NK-92 treated with Interleukin-12 subunit alpha and Interleukin-12 subunit beta, amount 100 ng/mL, for 24 hours (cell line): Measurements from ENCODE around the gene COQ2.
"Not testable (repeated sequence)": the region's sequence is repeated elsewhere in the genome, so short reads cannot be mapped to it uniquely, and the experiment has no call there.

Experiments used
- DNase-seq: peaks from one replicate; lab custom pipeline; 2025; lab: John Stamatoyannopoulos, UW

COQ2 gene

GRCh38 chr4:83247415-83248357 lies 36.9 kb downstream of the COQ2 start:
- no peak for DNase-seq

- no peak for DNase-seq
These were observed 43.5 kb downstream of the COQ2 start for GRCh38 chr4:83241132-83241531.

- no peak for DNase-seq
These were observed 44.2 kb downstream of the COQ2 start for GRCh38 chr4:83240379-83240875.

GRCh38 chr4:83238393-83239248 lies 46.0 kb downstream of the COQ2 start:
- DNase-seq = no peak

GRCh38 chr4:83237591-83237990 lies 47.0 kb downstream of the COQ2 start:
- no peak for DNase-seq

GRCh38 chr4:83235645-83236133 lies 48.9 kb downstream of the COQ2 start:
- not testable (repeated sequence) for DNase-seq

- no peak for DNase-seq
These were observed 49.5 kb downstream of the COQ2 start for GRCh38 chr4:83234902-83235644.

GRCh38 chr4:83234387-83234786 lies 50.2 kb downstream of the COQ2 start:
- DNase-seq = not testable (repeated sequence)

GRCh38 chr4:83232082-83232481 lies 52.5 kb downstream of the COQ2 start:
- no peak for DNase-seq

GRCh38 chr4:83231620-83232076 lies 53.0 kb downstream of the COQ2 start:
- no peak for DNase-seq

GRCh38 chr4:83230928-83231327 lies 53.7 kb downstream of the COQ2 start:
- no peak for DNase-seq

- DNase-seq = no peak
These were observed 54.8 kb downstream of the COQ2 start for GRCh38 chr4:83229791-83230190.

GRCh38 chr4:83228231-83228630 lies 56.4 kb downstream of the COQ2 start:
- no peak for DNase-seq

GRCh38 chr4:83224502-83225197 lies 59.9 kb downstream of the COQ2 start:
- DNase-seq = no peak

GRCh38 chr4:83223781-83224180 lies 60.8 kb downstream of the COQ2 start:
- DNase-seq = no peak

GRCh38 chr4:83221897-83222441 lies 62.6 kb downstream of the COQ2 start:
- no peak for DNase-seq

GRCh38 chr4:83219344-83220331 lies 65.0 kb downstream of the COQ2 start:
- peak; percentile 3 for DNase-seq

- DNase-seq = peak; percentile 53
These were observed 66.7 kb downstream of the COQ2 start for GRCh38 chr4:83217721-83218522.
